HPDE6-E6E7 (cell line): ENCODE data around the gene SCART1.
"Not testable (repeated sequence)": the region's sequence is repeated elsewhere in the genome, so short reads cannot be mapped to it uniquely, and the experiment has no call there.

Experiments used
- DNase-seq: peaks from one replicate; pipeline ENCODE4 v3.0.0; 2011; ENCODE audit warnings: missing footprints; ENCODE audit errors: extremely low spot score

Gene SCART1

DNA sequence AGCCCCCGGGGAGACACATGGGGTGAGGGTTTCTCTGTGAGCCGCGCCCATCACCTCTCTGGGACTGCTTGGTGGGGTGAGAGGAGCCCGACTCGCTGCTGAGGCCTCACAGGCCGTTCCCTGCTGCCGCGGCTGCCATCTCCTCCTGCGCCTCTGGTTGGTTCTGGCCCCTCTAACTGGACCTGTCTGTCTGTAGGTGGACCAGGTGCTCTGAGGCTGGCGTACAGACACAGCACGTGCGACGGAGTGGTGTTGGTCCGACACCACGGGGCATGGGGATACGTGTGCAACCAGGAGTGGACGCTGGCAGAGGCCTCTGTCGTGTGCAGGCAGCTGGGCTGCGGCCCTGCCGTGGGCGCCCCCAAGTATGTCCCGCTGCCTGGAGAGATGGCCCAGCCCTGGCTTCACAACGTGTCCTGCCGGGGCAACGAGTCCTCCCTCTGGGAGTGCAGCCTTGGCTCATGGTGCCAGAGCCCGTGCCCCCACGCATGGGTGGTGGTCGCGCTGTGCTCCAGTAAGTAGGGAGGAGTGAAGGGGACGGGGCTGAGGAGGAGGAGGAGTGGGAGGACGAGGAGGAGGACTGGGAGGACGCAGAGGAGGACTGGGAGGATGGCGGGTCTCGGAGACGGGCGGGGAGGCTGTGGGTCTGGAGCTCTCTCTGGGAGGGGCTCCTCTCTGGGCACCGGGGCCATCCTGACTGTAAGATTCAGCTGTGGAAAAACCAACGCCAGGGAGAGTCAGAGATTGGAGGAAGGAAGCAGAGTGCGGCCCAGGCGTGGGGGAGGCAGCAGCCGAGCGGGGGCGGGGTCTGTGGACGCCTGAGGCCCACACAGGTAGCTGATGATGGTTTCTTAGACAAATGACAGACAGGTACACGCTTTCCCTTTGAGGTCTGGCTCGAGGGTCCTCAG, 2.6 kb downstream of the SCART1 start:
- DNase-seq: no peak

DNA sequence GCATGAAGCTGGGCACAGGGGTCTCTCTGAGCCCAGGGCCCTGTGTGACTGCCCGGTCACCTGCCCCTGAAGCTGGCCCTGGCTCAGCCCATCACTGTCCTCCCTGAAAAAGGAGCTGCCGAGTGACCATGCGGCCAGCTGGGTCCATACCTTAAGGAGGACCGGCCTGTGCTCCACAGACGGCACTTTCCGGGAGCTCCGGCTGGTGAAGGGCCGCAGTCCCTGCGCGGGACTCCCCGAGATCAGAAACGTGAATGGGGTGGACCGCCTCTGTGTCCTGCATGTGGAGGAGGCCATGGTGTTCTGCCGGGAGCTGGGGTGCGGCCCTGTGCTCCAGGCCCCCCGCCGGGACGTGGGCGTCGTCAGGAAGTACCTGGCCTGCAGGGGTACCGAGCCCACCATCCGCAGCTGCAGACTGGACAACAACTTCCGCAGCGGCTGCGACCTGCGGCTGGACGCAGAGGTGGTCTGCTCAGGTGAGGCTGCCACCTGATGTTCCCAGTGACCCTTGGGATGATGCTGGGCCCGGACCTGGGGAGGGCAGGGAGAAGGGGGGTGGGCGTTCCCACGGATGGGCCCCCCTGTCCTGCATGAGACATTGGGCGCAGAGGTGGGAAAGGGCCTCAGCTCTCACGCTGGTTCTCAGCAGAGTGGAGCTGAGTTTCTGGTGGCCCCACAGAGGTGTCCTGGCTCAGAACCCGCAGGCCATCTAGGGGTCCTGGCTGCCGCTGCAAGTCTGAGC, 3.5 kb downstream of the SCART1 start:
- DNase-seq: no peak

DNA sequence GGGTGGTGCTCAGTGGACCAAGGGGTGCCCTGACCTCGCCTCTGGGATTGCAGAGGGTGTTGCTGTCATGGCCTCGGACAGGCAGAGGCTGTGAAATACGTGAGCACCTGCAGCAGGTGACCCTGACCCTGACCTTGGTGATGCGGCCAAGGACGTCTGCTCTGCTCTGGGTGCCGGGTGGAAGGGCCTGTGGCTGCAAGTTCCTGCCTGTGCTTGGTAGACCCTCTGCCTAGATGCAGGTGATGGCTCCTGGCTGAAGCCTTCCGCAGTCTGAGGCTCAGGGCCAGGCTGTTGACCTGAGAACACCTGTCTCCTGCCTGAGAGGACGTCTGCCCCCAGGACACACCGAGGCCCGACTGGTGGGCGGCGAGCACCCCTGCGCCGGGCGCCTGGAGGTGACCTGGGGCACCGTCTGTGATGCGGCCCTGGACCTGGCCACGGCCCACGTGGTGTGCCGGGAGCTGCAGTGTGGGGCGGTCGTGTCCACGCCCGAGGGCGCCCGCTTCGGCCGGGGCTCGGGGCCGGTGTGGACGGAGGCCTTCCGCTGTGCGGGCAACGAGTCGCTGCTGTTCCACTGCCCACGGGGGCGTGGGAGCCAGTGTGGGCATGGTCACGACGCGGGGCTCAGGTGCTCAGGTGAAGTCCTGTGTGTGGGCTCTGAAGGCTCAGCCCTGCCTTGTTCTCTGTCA, 4.4 kb downstream of the SCART1 start:
- no peak for DNase-seq

DNA sequence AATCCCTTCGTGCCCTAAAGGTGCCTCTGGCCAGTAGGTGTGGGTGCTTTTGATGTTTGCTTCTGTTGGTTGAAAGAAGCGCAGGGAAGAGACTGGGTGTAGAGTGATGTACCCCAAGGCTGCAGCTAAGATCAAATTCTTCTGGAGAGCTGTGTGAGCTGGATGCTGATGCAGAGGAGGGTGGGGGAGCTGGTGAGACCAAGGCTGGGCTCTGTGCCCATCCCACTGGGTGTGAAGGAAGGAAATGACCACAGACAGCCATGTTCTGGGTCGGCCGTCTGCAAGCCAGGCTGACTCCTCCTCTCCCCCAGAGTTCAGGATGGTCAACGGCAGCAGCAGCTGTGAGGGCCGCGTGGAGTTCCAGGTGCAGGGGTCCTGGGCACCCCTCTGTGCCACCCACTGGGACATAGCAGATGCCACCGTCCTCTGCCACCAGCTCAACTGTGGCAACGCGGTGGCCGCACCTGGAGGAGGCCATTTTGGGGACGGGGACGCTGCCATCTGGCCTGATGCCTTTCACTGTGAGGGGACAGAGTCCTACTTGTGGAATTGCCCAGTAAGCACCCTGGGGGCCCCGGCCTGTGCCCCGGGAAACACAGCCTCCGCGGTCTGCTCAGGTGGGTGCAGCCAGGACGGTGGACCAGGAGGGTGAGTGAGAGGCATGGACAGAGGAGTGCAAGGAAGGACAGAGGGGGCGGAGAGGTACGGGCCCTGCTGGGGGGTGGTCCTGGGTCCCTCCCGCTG, 5.1 kb downstream of the SCART1 start:
- DNase-seq: no peak

DNA sequence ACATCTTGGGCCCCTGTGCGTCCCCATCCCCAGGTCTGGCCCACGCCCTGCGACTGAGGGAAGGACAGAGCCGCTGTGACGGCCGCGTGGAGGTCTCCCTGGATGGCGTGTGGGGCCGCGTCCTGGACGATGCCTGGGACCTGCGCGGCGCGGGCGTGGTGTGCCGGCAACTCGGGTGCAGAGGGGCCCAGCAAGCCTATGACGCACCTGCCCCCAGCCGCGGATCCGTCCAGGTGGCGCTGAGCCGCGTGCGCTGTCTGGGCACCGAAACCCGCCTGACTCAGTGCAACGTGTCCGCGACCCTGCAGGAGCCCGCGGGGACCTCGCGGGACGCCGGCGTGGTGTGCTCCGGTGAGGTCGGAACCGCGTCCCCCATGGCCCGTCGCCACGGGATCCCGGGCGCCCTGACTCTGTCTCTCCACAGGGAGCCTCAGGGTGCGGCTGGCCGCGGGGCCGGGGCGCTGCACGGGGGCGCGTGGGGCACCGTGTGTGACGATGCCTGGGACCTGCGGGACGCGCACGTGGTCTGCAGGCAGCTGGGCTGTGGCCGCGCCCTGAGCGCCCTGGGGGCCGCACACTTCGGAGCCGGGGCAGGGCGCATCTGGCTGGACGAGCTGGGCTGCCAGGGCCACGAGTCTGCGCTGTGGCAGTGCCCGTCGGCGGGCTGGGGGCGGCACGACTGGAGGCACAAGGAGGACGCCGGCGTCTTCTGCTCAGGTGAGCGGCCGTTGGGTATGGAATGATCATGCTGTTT, 5.9 kb downstream of the SCART1 start:
- DNase-seq: no peak

DNA sequence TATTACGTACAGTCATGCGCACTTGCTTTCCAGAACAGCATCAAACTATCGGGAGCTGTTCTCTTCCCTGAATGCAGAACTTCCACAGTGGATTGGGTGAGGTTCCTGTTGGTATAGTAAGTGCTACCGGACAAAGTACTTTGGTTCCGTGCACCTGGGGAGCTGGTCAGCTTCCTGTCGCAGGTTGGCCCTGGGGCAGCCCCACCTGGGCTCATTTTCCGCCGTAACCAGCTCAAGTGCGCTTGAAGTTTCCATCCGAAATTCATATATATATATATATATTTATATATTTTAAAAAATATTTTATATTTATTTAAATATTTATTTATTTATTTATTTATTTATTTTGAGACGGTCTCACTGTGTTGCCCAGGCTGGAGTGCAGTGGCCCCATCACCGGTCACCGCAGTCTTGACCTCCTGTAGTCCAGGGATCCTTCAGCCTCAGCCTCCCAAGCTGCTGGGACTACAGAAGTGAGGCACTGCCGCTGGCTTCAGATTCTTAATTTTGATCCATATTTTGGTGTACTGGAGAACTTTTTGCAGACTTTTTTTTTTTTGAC, 6.5 kb downstream of the SCART1 start:
- no peak for DNase-seq

DNA sequence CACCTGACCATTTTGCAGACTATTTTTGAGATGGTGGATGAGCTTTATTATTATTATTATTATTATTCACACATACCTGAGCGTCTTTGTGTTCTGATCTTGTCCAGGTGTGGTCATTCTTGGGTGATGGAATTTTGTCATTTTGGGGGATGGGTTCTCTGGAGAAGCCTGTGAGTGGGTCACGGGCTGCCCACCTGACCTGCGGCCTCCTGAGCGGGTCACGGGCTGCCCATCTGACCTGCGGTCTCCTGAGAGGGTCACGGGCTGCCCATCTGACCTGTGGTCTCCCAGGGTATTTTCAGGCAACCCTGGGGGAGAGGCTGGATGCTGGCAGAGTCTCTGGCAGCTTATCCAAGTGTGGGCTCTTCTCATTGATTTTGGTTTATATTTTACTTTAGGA, 7.3 kb downstream of the SCART1 start:
- DNase-seq: no peak

DNA sequence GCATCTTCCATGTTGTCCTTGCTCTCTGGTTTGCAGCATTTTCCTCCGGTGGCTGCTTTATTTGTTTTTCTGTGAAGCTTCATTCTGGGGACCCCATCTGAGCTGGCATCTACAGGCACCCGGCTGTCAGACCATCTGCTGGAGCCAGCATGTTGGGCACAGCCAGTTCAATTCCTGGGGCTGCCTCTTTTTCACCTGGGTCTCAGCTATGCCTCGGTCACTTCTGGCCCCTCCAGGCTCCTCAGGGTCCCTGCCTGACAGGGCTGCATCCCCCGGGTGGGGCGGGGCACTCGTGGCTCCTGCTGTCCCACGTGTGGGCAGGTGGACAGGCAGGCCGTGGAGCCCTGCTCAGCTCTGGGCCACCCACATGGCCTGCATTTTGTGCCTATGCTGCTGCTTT, 8.1 kb downstream of the SCART1 start:
- DNase-seq: no peak

DNA sequence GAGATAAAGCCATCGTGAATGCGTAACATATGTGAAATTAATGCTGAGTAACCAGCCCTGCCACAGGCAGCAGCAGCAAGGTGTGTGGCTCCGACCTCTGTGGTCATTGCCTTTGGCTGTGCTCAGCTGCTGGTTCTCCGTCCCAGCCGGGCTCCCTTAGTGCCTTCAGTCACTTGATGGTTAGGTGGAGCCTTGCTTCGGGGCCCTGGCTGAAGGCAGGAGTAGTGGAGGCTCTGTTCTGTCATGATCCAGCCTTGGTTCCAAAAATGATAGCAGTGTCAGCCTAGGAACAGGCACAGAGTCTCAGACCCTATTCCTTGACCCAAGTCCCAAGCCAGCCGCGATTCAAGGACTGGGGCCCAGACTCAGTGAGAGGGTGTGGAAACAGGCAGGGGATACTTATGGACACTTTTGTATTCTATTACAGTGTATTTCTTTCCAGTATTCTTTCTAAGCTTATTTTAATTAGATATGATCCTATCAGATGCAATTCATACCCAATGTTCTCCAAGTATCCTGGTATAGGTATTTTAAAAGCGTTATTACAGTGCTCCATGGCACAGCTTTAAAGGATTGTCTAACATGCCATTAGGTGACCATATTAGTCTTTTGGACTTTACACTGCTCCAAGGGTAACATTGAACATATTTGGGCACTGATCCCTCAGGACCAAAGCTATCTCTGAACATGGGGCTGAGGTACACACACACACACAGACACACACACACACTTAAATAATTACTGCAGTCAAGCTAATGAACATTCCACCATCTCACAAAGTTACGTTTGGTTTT, 9.0 kb downstream of the SCART1 start:
- no peak for DNase-seq

DNA sequence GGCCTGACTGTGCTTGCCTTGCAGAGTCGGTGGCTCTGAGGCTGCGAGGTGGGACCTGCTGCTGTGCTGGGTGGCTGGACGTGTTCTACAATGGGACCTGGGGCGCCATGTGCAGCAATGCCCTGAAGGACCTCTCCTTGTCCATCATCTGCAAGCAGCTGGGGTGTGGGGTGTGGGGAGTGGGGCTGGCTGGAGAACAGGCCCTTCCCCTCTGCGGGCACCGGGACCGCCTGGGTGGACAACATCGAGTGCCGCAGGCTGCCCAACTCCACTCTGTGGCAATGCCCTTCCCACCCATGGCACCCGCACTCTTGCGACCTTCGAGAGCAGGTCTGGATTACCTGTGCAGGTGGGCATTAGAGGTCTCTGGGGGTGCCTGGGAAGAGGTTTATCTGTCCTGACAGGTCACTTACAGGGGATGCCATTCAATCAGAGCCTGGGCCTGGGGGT, 10.9 kb downstream of the SCART1 start:
- DNase-seq: no peak

DNA sequence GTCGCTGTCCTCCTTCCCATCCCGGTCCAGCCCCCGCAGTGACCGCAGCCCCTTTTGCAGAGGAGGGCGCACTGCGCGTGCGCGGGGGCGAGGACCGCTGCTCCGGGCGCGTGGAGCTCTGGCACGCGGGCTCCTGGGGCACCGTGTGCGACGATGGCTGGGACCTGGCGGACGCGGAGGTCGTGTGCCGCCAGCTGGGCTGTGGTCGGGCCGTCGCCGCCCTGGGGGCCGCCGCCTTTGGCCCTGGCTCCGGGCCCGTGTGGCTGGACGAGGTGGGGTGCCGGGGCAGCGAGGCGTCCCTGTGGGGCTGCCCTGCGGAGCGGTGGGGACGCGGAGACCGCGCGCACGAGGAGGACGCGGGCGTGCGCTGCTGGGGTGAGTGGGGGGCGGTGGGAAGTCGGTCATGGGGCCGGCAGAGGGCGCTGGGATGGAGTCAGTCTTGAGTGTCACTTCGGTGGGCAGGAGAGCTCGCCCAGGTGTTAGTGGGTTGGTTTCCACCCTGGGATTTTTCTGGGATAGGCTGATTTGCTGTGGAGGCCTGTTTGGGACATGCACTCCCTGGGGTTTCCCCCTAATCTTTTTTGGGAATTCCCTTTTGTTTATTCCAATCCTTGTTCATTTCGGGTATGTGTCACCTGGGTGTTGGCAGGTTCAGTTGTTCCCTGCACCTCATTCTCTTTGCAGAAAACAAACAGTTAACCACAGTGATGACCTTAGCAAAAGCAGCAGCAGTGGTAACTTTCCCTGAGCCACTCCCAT, 11.6 kb downstream of the SCART1 start:
- DNase-seq: no peak

DNA sequence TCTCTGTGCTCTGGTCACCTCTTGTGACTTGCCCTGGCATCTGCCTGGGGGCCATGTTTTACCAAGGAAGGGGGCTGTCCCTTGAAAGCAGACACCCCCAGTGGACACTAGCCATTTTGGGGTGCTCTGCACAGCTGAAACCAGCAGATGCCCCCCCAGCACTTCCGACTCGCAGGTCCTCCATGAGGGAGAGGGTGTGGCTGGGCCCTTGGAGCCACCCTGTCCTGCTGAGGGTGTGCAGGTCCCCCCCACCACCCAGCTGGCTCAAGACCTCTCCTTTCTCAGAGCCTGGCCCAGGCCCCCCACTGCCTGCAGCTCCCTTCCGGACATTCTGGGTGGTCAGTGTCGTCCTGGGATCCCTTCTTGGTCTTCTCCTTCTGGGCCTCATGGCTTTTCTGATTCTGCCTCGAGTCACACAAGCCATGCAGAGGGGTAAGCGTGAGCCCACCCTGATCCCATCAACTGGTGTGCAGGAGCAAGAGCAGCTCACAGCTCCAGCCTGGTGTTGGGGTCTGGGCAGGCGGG, 12.3 kb downstream of the SCART1 start:
- no peak for DNase-seq

DNA sequence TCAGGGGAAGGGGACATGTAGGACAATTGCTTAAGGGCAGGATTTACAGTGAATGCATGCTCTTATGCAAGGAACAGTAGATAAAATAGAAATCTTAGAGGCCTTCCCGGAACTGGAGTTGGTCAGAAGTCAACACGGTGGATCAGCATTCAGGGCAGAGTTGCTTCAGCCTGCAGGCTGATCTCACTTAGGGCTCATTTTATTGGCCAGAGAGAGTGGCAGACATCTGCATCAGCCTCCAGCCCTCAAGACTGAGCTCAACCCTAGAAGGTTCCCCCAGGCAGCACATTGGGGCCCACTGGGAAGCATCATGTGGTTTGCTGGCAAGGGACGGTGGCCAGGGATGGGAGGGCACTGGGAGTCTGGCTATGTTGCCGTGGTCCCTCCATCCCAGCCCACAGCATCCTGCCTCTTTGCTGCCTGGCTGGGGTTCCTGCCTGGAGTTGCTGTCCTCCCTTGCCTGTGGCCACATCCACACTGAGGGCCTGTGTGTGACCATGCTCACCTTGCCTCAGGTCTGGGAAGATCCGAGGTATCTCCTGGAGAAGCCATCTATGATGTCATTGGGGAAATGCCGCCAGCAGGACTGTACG, 13.0 kb downstream of the SCART1 start:
- no peak for DNase-seq

DNA sequence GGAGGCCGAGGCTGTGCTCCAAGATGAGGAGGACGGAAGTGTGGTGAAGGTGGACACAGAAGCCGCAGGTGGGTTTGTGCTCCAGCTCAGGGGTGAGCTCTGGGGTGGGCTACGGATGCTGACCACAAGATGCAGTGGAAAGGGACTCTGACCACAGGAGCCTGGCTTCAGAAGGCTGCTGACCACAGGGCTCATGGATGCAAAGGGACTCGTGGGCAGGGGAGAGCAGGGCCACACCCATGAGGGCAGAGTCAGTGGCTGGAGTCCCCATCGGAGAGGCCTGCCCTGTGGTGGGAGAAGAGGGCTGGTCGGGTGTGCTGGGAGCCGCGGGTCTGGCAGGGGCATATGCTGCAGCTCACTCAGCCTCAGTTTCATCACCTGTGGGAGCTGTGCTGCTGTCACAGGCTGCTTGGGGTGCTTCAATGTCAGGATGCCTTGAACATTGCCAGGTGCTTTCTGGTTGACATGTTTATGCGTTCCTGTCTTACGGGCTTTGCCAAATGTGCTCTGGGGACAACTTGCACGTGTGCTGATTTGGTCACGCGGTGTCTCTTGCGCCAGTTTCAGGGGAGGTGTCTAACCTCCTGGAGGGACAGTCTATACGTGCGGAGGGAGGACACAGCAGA, 13.7 kb downstream of the SCART1 start:
- no peak for DNase-seq

DNA sequence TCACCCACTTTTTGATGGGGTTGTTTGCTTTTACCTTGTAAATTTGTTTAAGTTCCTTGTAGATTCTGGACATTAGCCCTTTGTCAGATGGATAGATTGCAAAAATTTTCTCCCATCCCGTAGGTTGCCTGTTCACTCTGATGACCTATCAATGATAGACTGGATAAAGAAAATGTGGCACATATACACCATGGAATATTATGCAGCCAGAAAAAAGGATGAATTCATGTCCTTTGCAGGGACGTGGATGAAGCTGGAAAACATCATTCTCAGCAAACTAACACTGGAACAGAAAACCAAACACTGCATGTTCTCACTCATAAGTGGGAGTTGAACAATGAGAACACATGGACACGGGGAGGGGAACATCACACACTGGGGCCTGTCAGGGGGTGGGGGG, 15.5 kb downstream of the SCART1 start:
- not testable (repeated sequence) for DNase-seq

DNA sequence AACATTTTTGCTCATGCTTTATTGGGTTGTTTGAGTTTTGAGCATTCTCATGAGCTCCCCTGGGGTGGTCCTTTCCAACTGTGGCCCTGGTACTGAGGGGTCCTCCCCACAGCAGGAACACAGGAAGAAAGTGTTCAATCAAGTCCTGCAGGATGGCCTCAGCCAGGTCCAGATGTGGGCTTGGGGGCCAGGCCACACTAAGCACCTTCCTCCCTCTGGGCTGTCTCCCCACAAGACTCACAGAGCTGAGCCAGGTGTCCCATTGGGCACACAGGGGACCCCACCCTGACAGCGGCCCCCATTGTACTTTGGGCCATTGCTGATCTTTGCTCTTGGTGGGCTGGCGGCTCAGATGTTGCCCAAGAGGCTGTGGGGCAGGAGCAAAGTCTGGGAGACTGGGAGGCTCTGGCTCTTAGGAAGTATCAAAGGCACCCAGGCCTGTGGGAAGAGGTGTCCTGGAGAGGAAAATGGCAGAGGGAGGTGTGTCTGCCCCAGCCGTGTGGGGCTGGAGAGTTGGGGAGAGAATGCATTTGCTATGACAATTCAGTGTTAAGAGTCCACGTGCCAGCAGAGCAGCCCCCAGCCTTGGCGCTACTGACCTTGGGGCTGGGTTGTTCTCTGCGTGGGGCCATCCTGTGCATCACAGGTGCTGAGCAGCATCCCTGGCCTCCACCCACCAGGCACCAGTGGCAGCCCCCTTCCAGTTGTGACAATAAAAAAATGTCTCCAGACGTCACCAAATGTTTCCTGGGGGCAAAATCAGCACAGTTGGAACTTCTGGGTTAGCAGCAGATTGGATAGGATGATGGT, 17.8 kb downstream of the SCART1 start:
- DNase-seq: no peak

DNA sequence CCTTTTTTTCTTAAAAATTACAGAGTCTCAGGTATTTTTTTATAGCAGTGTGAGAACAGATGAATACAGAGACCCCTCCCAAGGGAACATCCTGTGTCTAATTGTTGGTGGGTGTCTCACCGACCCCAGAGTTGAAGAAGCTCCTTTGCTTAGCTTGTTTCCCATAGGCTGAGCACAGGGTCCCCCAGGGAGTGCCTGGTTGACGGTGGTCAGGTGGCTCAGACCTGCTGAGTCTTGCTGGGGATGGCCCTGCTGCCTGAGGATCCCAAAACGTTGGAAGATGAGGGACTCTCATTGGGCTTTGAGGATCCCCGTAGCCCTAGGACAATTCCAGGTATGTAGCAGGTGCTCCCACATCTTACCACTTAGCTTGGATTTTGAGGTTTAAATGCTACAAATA, 19.5 kb downstream of the SCART1 start:
- no peak for DNase-seq
